ENCODE data around the gene TMEM72.

Gene TMEM72

DNA sequence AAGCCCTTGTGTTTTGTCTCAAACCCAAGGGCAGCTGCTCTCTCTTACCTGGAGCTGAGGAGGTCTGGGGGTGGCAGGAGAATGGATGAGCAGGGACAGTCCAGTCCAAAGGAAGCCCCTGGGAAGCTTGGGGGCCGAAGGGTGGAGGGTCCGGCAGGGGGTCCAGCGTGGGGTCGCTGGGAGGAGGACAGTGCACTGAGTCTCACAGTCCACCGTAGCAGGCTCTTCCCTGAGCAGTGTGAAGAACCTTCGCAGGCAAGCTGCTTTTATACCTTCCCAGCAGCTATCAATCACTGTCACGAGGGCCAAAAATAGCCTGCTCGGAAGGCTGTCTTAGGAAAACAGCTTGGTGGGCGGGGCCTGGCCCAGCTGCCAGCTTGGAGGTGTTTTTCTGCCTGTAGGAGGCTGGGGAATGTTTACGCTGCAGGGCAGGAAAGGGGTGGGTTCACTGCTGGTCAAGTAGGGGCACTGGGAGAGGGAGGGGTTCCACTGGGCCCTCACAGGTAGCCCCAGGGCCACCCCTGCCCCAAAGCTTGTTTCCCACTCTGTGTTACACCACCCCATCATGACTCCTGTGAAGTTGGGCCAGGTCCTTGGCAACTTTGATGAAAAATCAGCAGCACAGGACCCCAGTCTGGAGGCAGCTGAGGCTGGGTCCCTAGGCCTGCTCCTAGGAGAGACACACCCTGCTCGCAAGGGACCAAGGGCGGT lies 67.6 kb downstream of the TMEM72 start, which contains the start of gene DEPP1:
Gene DEPP1, minus strand, starts transcription at position 240 of the 711 bp plus-strand sequence. CDS start 779 bp downstream, outside the sequence.
- no peak for DNase-seq (ENCODE audit: low read depth, low spot score)

DNA sequence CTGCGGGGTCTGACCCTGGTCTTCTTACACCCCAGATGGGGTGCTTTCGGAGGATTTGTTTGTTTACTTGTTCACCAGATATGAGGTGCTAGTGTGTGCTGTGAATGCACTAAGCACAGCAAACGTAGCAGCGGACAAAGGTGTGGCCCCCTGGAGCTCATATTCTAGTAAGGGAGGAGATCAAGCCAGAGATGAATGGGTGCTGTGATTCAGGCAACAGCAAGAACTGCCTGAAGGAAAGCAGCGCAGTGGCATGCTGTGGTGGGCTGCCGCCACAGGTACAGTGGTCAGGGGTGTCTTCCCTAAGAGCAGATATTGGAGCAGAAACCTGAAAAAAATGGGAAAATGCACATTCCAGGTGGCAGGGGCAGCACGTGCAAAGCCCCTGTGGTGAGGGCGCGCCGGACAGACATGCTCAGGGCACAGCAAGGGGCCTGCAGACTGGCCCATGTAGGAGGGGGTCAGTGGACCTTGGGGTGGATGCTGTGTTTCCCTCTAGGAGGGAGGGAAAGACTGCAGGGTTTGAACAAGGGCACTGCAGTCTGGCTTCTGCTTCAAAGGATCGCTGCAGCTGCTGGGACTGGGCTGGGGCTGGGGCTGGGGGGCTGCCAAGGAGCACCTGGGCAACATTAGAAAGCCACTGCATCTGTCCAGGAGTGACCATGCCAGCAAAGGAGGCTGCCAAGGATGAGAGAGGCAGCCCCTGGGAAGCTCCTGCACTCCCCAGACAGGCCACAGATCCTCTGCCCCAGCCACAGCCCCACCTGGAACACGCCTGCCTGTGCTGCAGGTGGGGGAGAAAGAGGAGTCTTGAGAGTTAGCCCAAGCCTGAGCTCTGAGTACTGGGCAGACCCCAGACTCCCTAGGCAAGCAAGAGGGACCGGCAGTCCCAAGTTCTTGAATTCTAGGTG lies 68.4 kb downstream of the TMEM72 start:
- no peak for DNase-seq (ENCODE audit: low read depth, low spot score)

- DNase-seq (ENCODE audit: low read depth, low spot score): no peak
Measured at GRCh38 chr10:44980309-44981171, 69.4 kb downstream of the TMEM72 start.

DNA sequence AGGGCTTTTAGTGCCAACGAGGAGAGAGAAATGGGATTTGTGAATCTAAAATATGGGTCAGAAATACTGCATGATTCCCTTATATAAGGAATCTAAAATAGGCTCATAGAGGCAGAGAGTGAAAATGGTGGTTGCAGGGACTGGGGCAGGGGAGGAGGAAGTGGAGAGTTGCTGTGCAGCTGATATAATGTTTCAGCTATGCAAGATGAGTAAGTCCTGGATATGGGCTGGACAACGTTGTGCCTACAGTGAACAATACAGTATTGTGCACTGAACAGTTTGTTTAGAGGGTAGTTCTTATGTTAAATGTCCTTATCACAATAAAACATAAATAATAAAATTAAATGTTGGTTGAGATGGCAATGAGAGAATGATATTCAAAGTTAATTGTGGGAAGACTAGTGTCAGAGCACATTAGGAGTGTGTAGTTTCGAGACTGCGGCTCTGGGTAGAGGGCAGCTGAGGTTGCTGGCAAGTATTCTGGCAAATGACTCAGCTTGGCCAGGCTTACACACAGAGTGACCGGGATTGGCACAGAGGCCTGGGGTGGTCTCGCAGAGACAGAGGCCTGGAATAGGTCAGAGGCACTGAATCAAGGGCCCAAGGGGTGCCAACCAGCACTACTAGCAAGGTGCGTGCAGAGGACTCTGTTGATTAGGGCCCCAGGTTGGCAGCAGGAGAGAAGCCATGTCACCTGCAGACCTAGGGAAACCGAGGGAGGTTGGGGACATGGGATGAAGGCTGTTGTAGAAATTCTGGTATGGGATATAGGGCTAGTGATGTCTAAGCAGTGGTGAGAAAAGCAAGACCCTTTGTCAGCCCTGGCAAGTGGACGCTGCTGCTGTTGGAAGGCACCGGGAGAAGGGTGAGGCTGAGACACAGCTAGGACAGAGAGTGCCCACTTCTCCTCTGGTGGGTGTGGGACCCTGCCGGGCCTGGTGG lies 70.3 kb downstream of the TMEM72 start:
- DNase-seq (ENCODE audit: low read depth, low spot score): no peak

DNA sequence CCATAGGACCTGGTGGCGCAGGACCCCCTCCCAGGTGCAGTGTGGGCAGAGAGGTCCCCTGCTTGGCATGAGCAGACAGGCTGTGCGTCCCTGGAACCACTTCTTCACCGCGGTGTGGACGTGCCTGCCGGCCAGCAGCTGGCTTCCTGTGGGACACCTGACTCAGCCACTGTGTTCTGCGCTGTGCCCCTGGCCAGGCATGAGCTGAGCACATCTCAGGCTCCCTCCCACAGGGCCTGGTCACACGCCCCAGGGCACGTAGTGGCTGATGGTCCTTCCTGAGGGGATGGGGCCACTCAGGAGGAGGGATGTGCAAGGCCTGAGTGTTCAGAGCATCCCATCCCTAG lies 71.0 kb downstream of the TMEM72 start:
- no peak for DNase-seq (ENCODE audit: low read depth, low spot score)

DNA sequence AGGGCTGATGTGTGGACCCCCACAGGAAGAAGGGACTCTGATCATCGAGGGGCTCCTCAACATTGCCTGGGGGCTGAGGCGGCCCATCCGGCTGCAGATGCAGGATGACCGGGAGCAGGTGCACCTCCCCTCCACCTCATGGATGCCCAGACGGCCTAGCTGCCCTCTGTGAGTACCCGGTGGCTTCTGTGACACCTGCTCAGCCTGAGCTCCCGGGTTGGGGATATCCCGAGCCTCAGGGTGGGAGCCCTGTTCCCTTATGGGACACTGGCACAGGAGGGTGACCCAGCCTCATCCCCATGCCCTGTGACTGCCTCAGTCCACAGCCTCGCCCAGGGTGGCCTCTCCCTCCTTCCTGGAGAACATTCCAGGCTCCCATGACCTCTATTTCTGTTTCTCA lies 71.4 kb downstream of the TMEM72 start:
- no peak for DNase-seq (ENCODE audit: low read depth, low spot score)

- no peak for DNase-seq (ENCODE audit: low read depth, low spot score)
Measured at GRCh38 chr10:44983066-44983894, 72.1 kb downstream of the TMEM72 start.

DNA sequence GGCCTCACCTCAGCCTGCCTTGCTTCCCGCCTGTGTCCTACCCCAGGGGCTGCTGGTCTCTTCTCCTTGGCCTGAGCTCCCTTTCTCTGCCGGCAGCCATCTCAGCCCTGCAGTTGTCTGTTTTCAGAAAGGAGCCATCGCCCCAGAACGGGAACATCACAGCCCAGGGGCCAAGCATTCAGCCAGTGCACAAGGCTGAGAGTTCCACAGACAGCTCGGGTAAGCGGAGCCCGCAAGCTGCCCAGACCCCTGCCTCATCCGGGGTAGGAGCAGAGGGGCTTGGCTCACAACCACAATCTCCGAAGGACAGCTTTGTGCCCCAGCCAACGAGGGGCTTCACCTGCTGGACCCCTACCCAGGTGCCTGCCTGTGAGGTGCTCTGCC lies 72.8 kb downstream of the TMEM72 start:
- DNase-seq (ENCODE audit: low read depth, low spot score): no peak

DNA sequence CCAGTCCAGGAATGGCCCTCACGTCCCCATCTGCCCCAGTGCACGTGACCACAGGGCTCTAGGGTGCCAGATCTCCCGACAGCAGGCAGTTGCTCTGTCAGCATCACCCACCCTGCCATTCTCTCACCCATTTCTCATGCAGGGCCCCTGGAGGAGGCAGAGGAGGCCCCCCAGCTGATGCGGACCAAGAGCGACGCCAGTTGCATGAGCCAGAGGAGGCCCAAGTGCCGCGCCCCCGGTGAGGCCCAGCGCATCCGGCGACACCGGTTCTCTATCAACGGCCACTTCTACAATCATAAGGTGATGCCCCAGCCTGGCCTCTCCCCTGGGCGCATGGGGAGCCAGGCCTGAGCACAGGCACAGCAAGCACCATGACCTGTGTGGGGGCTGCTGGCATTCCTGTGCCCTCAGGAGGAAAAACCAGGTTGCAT lies 73.5 kb downstream of the TMEM72 start:
- DNase-seq (ENCODE audit: low read depth, low spot score): no peak

DNA sequence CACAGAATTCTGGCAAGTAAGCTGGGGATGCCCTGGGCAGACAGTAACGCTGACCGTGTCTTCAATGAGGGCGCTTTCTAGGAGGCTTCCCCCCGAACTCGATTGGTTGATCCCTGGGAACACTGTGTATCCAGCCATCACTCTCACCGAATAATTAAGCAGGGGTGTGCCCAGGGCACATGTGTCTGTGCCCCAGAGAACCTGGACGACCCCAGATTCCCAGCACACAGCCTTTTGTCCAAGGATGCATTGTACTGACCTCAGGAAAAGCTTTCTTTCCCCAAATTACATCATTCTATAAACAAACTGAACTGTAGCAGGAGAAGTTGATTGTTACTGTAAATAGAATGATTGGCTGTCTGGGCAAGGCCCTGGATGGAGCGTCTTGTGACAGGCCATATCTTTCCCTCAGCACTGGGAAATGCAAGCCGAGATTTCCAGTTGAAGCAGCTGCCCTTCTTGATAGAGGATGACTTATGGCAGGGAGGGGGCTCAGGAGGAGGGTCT lies 74.1 kb downstream of the TMEM72 start:
- no peak for DNase-seq (ENCODE audit: low read depth, low spot score)

DNA sequence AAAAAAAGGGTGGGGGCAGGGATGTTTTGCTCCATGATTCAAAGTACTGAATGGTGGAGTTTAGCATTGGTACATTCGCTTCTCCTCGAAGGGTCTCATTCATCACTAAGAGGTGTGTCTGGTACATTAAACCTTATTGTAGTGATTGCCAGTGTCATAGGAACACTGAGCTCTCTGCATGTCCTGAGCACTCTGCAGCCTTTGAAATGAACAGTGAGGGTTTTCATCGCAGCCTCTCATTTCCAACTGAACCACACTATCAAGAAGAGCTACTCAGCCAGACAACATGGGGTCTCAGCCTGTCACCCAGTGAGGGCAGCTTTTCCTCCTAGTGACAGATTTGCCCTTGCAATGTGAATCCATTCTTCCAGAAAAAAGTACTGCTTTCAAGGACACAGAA lies 75.0 kb downstream of the TMEM72 start:
- DNase-seq (ENCODE audit: low read depth, low spot score): no peak
